MCF 10A (cell line): ENCODE results near the gene GTPBP6. TPM values are rescaled to one million over a fixed set of nuclear protein-coding genes. Genes with fewer than 3 reads are reported as not detected.
"Not testable (repeated sequence)": the region's sequence is repeated elsewhere in the genome, so short reads cannot be mapped to it uniquely, and the experiment has no call there.

Experiments used
- BruUV-seq: library from RNA; stranded (reverse); fragments of 400-500 nt; replicated peaks from 2 replicates; lab custom pipeline; 2021; lab: Mats Ljungman, UMichigan
- CTCF ChIA-PET: fragments of 300-600 bp; sonication (Branson Sonifier 250); formaldehyde crosslinking; extraction: SDS; loops from one replicate; lab custom pipeline; 2021; ENCODE audit warnings: antibody characterized with exemption, inconsistent platforms; lab: Yijun Ruan, JAX
- POLR2A ChIA-PET: fragments of 300-600, 350-650 bp; sonication (Branson Sonifier 250); formaldehyde crosslinking; extraction: SDS; loops from one replicate; lab custom pipeline; 2020; ENCODE audit warnings: antibody characterized with exemption, inconsistent platforms; lab: Yijun Ruan, JAX
- DNase-seq: peaks from one replicate; pipeline ENCODE4 v3.0.0-alpha.2; 2018; ENCODE audit not compliant: unreplicated experiment
- H3K27ac Mint-ChIP-seq: one replicate; pipeline ENCODE4 v1.8.0; 2022; ENCODE audit warnings: mild to moderate bottlenecking, low read depth, mixed read lengths; ENCODE audit not compliant: unreplicated experiment
- H3K27me3 Mint-ChIP-seq: one replicate; pipeline ENCODE4 v1.8.0; 2022; ENCODE audit warnings: mixed read lengths; ENCODE audit not compliant: insufficient read depth, unreplicated experiment
- H3K36me3 Mint-ChIP-seq: one replicate; pipeline ENCODE4 v1.8.0; 2022; ENCODE audit warnings: mild to moderate bottlenecking, moderate library complexity, mixed read lengths; ENCODE audit not compliant: insufficient read depth, unreplicated experiment
- H3K4me1 Mint-ChIP-seq: one replicate; pipeline ENCODE4 v1.8.0; 2022; ENCODE audit warnings: mixed read lengths; ENCODE audit not compliant: insufficient read depth, unreplicated experiment
- H3K4me3 Mint-ChIP-seq: one replicate; pipeline ENCODE4 v1.8.0; 2022; ENCODE audit warnings: mild to moderate bottlenecking, moderate library complexity, mixed read lengths; ENCODE audit not compliant: unreplicated experiment
- H3K9me3 Mint-ChIP-seq: one replicate; pipeline ENCODE4 v1.8.0; 2022; ENCODE audit warnings: mixed read lengths; ENCODE audit not compliant: unreplicated experiment
- CTCF ChIP-seq: fragments of 200-600 bp; IDR thresholded peaks from one replicate; pipeline ENCODE4 v1.8.0; 2022; ENCODE audit warnings: antibody characterized with exemption, mild to moderate bottlenecking; ENCODE audit not compliant: unreplicated experiment
- intact Hi-C: fragments of 100-400 bp; cut with micrococcal nuclease; formaldehyde crosslinking; loops from 2 replicates; pipeline ENCODE4 v1.14.1; 2022
- total RNA-seq: library from RNA; stranded (reverse); gene quantifications from 2 replicates; pipeline ENCODE4 v1.2.3, GENCODE V29; 2022

The GTPBP6 gene
- total RNA-seq, 1 experiment from 2014 or later, result 73.4 TPM

DNA sequence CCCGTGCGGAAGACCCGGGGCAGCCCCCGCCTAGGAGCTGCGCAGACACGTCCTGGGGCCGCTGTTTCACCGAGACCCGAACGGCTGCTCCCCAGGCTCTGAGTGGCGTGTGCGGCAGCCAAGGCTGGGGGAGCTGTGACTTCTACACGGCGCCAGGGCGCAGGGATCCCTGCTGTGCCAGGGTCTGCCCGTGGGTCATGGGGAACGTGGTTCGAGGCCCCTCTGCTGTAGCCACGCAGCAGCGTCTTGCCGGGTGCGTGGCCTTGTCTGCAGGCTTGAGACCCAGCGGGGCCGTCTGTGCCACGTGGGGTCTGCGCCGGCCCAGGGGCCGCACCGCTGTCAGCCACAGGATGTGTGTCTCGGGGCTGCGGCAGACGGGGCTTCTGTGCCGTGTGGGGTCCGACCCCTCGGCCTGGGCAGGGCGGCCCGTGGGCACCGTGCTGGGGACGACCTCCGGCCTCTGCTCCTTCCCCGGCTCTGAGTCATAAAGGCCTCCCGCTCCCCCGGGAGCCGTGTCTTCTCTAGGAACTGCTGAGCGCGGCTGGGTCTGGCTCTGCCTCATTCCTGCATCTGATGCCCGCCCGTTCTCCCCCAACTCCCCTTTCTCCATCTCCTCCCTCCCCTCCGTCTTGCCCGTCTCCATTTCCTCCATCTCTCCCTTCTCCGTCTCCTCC, 12.7 kb upstream of the GTPBP6 start:
- Mint-ChIP-seq H3K9me3 (peaks cover 2% of the 10 kb centered on the region), H3K27ac (no peak overlapping the region), H3K27me3 (no peaks in the 10 kb centered on the region), H3K4me1 (no peaks in the 10 kb centered on the region), H3K4me3 (no peak overlapping the region), H3K36me3 (peaks cover under 1% of the 10 kb centered on the region)
- DNase-seq, result no peak
- intact Hi-C loops, result no loop called here
- ChIA-PET POLR2A (no interaction called here), CTCF (no interaction called here)
- TF ChIP-seq CTCF, result no peak
- no TSS peak for BruUV-seq

GRCh38 chrX:330726-331150, 12.1 kb upstream of the GTPBP6 start:
- Mint-ChIP-seq H3K27me3 (no peaks in the 10 kb centered on the region), H3K4me3 (no peak overlapping the region), H3K27ac (no peak overlapping the region), H3K9me3 (no peaks in the 10 kb centered on the region), H3K36me3 (no peaks in the 10 kb centered on the region), H3K4me1 (no peaks in the 10 kb centered on the region)
- intact Hi-C loops, result no loop called here
- ChIA-PET POLR2A (no interaction called here), CTCF (no interaction called here)
- no peak for DNase-seq
- TF ChIP-seq CTCF, result no peak
- BruUV-seq, result no TSS peak

GRCh38 chrX:330141-330725, 11.6 kb upstream of the GTPBP6 start:
- H3K27ac Mint-ChIP-seq, DNase-seq, POLR2A ChIA-PET, H3K9me3 Mint-ChIP-seq, H3K36me3 Mint-ChIP-seq, CTCF ChIA-PET, H3K4me3 Mint-ChIP-seq, BruUV-seq, H3K4me1 Mint-ChIP-seq, H3K27me3 Mint-ChIP-seq, intact Hi-C loops: not testable (repeated sequence)

DNA sequence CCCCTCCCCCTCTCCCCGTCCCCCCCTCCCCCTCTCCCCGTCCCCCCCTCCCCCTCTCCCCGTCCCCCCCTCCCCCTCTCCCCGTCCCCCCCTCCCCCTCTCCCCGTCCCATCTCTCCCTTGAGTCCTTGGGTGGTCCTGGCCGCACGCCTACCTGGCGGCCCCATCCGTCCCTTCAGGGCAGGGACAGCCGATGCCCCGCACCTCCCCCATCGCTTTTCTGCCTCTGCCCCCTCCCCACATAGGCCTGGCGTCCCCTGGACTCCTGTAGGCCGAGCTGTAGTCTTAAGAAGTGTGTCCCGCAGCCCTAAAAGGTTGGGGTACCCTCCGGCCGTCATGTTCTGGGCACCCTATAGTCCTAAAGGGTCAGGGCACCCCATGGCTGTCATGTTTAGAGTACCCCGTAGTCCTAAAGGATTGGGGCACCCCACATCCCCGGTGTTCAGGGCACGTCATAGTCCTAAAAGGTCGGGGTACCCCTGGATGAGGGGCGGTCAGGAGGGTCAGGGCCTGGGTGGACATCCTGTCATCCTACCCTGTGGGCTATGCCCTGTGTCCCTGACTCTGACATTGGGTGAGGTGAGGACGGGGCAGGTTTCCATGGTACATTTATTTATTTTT, 10.8 kb upstream of the GTPBP6 start:
- TF ChIP-seq CTCF, result no peak
- BruUV-seq, result no TSS peak

More for the DNA sequence above, 10.8 kb upstream of the GTPBP6 start:
- intact Hi-C loops, result no loop called here
- CTCF ChIA-PET, result no interaction called here
- POLR2A ChIA-PET, result no interaction called here
- DNase-seq, result no peak
- H3K27ac Mint-ChIP-seq, result no peak overlapping the region
- H3K4me1 Mint-ChIP-seq, result no peaks in the 10 kb centered on the region
- H3K36me3 Mint-ChIP-seq, result no peaks in the 10 kb centered on the region
- H3K27me3 Mint-ChIP-seq, result no peaks in the 10 kb centered on the region
- no peaks in the 10 kb centered on the region for H3K9me3 Mint-ChIP-seq
- H3K4me3 Mint-ChIP-seq, result no peak overlapping the region
